ENCODE measurements around the gene RFC3. TPM values are rescaled to one million over a fixed set of nuclear protein-coding genes. Genes with fewer than 3 reads are reported as not detected.
"Not testable (repeated sequence)": the region's sequence is repeated elsewhere in the genome, so short reads cannot be mapped to it uniquely, and the experiment has no call there.

The RFC3 gene, protein sequence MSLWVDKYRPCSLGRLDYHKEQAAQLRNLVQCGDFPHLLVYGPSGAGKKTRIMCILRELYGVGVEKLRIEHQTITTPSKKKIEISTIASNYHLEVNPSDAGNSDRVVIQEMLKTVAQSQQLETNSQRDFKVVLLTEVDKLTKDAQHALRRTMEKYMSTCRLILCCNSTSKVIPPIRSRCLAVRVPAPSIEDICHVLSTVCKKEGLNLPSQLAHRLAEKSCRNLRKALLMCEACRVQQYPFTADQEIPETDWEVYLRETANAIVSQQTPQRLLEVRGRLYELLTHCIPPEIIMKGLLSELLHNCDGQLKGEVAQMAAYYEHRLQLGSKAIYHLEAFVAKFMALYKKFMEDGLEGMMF
- 10.3 TPM for polyA plus RNA-seq (2013, experiment 1 of 2; ENCODE audit: insufficient read length)
- 10.4 TPM for polyA plus RNA-seq (2013, experiment 2 of 2; ENCODE audit: insufficient read length)

- DNase-seq = peak; percentile 97
These were observed at the start of gene RFC3 for GRCh38 chr13:33817901-33818706. RFC3 (plus strand) TSS chr13:33818149; CDS start chr13:33818179, 30 bp downstream.

- no peak for DNase-seq
These were observed 46.7 kb upstream of the RFC3 start for GRCh38 chr13:33771296-33771695.

DNA sequence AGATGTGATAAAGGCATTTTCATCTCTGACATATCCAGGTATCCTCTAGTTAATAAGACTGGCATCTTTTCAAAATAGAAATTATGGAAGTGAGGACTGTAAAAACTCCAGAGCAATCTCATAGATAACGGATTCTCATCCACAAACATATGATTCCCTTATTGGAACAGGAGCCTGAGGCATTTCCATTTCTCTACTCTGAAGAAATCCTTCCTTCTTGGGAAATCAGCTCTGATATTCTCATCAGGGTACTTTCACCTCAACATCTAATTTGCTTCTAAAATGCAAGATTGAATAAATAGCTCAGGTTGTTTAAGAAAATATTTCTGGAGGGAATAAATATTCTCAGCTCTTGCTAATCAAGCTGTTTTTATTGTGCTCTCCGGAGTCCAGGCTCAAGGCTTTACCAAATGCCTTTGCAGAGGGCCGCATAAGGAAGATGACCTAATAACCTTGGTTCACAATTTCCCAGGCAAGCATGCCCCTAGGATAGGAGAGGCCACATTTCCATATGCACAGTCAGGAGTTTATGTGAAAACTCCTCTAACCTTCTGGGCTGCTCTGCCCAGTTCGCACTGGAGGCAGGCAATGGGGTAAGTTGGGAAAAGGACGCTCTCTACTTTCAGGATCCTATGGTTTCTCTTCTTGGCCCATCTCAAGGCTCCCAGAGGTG, 44.0 kb upstream of the RFC3 start:
- DNase-seq = no peak

GRCh38 chr13:33775339-33776108, 42.4 kb upstream of the RFC3 start:
- no peak for DNase-seq

DNA sequence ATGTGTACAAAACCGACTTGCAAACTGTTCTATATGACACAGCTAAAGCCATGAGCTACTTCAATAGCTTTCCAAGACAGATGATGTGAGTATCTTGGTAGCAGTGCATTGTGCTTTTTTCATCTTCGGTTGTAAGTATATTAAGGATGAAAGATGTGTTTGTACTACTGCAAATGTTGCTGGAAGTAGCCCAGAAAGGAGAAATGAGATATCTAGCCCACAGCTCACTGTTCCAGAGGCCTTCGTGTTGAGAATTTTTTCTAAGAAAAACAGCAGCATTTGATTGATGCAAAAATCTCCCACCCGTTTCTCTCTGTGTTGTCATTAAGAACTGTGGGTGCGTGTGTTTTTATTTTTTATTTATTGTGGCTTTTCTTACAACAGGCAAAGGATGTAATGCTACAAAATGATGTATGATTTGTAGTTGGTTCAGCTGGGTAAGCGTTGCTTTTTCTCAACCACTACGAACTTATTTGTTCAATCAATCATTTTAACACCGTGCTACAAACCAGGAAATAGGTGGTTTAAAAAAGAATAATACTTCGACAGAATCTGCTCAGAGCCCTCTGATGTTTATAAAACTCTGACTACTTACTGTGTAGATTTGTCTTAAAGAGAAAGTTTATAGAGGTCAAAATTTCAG, 41.6 kb upstream of the RFC3 start:
- no peak for DNase-seq

DNA sequence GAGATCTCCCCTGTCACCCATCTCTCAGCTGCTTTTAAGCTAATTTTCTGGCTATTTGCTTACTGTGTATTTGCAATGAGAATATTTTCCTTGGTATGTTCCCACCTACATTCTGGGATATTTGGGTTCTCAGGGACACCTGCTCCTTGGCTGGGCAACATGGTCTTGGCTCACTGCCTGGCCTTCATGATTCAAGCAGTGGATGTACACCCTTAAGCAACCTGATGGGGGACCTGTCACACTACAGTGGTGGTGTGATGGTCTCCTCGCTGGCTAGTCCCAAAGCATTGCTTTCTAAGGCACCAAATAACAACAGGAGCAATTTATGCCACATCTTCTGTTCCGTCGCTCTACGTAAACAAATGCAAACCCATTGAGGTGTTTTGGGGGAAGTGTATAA, 35.3 kb upstream of the RFC3 start:
- no peak for DNase-seq

GRCh38 chr13:33783212-33783611, 34.7 kb upstream of the RFC3 start:
- not testable (repeated sequence) for DNase-seq

- DNase-seq = no peak
These were observed 33.2 kb upstream of the RFC3 start for GRCh38 chr13:33784738-33785137.

DNA sequence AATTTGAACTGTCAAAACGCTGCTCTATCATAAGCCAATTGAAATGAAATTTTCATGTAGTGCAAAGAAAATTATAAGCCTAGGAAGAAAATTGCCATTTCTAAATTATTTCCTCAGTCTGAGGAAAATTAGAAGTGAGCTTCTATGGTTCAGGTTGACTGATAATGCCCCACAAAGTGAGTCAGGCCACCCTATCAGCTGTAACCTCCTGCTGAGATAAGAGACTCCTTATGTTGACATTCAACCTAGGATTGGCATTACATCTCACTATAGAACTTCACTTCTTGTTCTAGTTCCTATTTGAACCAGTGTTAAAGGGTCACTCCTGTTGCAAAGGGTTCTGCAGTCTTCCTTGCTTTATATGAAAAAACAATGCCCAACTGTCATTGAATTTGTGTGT, 32.6 kb upstream of the RFC3 start:
- no peak for DNase-seq

DNA sequence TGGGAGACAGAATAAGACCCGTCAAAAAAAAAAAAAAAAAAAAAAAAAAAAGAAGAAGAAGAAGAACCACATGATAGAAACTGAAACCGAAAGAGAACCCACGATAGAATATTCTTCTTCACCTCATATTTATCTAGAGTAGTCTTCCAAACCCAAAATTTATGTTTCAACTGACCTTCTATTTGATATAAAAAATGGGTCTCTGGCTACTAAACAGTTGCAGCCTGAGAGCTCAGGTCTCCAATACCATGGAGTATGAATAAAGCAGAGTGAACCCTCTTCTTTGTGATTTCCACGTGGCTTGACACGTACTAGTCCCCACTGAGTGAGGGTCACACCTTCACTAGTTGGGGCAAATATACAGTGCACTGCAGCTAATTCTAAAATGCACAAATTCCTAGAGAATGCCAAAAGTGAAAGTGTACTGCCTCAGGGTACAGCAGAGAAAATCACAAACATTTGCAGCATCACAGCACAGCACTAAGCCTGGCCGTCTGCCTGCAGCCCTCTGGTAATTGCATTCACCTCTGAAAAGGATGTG, 30.8 kb upstream of the RFC3 start:
- peak; percentile 2 for DNase-seq

DNA sequence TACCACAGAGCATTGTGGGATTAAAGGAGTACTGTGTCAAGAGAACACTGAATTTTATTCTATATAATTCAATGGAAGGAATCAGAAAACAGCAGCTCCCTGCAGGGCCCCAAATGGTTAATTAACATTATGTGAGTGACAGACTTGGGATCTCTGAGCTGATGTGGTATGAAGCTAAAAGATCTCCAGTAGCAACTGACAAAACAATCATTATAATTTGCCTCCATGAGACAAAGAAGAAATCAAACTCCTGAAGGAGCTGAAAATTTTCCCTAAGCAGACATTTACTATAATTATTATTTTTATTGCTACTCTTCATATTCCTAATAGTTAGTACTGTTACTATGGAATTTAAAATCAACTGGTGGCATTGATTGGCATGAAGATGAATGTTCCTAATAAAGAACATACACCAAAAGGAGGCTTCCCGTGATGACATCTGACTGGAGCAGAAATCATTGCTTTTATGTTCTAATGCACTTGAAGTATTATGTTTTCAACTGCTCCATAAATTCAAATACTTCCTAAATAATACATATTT, 28.8 kb upstream of the RFC3 start:
- no peak for DNase-seq

DNA sequence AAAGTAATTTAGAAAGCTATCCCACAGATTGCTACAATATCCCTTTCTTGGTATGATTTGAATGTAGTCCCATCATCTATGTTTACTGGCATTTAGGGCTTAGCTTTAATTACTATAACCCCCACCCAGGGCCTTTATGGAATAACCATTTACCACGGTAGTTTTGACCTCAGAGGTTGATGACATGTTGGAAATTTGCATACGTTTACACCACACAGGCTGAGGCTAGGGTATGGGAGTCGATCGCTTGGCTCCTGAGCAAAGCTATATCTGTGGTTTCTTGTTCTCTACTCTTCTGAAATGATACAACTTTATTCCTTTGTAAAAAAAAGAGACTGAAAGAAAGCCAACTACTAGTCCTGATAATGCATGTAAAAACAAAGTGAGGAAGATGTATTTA, 28.2 kb upstream of the RFC3 start:
- DNase-seq = no peak

- DNase-seq = no peak
These were observed 24.2 kb upstream of the RFC3 start for GRCh38 chr13:33793726-33794125.

GRCh38 chr13:33794576-33794975, 23.4 kb upstream of the RFC3 start:
- DNase-seq = no peak

GRCh38 chr13:33796095-33796494, 21.9 kb upstream of the RFC3 start:
- DNase-seq = no peak

GRCh38 chr13:33797622-33798021, 20.3 kb upstream of the RFC3 start:
- DNase-seq = no peak

GRCh38 chr13:33798023-33798422, 19.9 kb upstream of the RFC3 start:
- DNase-seq = no peak

DNA sequence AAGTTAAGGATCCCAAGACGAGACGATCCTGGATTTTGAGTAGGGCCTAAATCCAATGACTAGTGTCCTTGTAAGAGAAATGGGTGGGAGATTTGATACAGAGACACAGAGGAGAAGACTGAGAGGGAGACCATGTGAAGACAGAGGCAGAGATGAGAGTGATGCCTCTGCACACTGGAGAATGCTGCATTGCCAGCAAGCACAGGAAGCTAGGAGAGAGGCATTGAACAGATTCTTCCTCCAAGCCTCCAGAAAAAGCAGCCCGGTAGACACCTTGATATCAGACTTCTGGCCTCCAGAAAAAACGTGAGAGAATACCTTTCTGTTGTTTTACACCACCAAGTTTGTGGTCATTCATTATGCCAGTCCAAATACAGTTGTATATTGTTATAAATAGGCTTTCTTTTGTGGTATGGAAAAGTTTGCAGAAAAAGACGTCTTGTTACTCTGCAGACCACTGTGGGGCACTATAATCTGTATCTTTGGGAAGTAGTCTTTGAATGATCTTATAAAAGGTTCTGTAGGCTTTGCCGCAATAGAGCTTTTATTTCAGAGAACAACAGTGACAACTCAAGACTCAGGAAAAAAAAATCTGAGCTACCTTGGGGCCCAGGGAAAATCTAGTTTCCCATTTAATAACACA, 17.9 kb upstream of the RFC3 start:
- DNase-seq = peak; percentile 41

GRCh38 chr13:33800646-33801186, 17.2 kb upstream of the RFC3 start:
- DNase-seq = no peak

DNA sequence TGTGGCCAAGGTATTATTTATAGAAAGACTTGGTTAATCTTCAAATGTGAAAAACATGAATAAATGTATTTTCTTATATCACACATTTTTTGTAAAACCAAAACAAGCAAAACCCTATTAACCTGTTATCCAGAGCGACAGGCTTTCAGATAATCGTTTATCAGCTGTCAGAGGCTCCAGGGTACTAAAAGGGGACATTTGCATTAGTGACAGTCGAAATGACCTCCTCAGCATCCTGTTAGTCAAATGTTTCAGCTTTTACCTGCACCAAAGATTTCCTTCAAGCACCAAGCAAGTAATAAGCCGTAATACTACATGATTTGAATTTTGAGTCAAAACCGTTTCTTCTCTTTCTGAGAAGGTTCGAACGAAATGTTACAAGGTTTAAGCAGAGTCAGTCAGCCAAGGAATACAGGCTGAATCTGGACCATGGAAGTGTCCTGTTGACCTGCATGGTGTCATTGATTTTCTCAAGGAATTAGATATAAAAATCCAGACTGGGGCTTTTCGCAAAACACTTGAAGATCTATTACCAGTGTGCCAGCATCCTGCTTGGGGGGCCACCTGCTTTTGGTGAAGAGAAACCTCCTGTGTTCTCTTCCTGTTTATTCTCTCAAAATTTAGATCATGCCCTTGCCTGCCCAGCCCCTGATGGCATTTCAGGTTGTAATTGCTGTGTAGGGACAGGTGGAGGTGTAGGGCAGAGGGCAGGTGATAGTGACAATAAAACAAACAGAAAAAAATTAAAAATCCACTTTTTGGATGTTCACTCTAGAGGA, 11.3 kb upstream of the RFC3 start:
- DNase-seq = no peak

Measured in fibroblast of skin of scalp (primary cell).